ENCODE data around the gene FDXR. TPM values are rescaled to one million over a fixed set of nuclear protein-coding genes. Genes with fewer than 3 reads are reported as not detected.

FDXR gene
- polyA plus RNA-seq, 3 donors: 5.9 to 7.2 (median 6.6) TPM

DNA sequence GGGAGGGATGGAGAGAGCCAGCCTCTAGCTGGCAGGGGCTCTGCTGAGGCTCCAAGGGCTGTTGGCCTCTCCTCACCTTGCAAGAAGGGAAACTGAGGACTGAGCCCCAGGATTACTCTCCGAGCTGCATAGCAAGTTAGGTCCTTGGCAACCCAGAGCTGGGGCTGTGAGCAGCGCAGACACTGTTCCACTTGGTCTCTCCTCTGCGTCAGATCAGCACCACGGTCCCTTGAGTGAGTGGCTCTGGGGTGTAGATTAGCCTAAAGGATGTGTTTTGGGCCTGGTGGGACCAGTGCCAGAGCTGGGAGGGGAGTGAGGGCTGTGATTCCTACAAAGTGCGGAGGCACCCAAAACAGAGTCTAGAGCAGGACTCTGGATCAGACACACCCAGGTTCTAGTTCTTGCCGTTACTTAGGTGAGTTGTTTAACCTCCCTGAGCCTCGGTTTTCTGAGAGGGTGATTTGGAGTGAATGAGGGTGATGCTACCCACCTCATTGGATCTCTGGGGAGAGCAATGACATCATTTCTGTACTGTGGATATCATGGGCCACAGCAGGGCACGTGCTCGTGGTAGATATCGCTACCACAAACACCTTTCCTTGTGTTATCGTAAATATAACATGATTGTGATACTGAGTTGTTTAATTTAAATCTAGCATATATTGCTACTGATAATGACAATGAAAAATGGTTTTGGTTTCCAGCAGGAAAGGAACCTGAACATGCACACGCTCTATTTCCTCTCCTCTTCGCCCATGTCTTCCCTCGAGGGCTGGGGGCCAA is 28.8 kb upstream of the FDXR start:
- DNase-seq (ENCODE audit: low read depth in 3 of 3, low spot score in 2 of 3): no peak

DNA sequence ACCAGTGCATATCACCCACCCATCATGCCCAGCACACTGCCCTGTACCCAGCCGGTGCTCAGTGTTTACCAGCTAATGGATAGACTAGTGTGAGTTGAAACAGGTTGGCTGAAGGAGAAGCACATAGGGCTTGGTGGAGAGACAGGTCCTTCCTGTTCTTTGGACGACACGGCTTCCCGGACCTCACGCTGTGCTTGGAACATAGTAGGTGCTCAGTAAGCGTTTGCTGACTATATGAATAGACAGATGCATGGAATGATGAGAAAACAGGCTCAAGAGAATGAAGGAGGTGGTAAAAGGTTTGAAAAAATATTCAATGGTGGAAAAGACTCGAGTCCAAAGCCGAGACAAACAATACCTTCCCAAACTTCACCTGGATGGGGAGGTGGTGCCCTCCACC is 27.4 kb upstream of the FDXR start:
- no peak for DNase-seq (ENCODE audit: low read depth in 3 of 3, low spot score in 2 of 3)

DNA sequence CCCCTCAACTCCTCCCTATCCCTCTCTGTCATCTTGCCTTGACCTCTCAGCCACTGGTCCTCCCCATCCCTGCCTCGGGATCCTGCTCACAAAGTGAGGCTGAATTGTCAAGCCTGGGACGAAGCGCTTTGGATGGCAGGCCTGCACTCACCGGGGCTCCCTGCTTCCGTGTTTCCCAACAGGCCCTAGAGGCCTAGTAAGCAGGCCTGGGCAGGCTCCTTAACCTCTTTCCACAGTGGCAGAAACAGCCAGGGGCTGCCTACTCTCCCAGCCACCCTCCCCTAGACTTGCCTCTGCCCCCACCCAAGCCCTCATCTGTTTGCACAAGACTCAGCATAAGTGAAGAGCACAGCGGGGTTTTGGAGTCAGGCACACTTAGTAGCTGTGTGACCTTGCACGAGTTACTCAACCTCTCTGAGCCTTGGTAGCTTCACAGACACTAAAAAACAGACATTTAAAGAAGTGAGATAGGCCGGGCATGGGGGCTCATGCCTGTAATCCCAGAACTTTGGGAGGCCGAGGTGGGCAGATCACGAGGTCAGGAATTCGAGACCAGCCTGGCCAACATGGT is 25.7 kb upstream of the FDXR start:
- DNase-seq (ENCODE audit: low read depth in 3 of 3, low spot score in 2 of 3): no peak

DNA sequence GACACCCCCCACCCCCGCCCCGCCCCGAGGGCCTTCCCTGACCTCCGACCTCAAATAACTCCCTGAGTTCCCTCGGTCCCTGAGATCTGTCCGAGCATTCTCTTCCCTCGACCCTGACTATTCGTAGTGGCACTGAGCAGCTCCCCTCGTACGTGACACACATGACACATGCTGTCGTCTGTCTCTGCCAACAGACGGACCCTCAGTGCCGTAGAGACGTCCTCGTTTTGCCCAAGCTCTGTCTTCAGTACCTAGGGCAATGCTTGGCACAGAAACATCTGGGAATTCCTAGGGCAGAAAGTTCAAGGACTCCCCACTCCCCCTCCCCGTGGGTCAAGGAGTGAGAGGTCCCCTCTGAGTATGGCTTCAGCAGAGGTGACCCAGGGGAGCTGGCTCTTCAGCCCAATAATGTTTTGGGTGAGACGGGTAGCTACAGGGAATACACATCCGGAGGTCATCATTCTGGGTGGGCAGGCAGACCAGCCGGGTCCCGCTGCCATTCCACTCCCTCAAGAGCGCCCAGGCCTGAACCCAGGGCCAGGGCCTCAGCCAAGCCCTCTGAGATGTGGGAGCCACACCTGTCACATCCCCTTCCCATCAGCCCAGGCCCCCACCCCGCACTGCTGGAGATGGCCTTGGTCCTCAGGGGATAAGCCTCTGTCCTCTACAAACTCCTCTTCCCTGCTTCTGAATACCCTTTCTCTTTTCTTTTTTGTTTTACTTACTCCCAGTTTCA is 21.3 kb upstream of the FDXR start:
- DNase-seq (ENCODE audit: low read depth in 3 of 3, low spot score in 2 of 3): no peak

DNA sequence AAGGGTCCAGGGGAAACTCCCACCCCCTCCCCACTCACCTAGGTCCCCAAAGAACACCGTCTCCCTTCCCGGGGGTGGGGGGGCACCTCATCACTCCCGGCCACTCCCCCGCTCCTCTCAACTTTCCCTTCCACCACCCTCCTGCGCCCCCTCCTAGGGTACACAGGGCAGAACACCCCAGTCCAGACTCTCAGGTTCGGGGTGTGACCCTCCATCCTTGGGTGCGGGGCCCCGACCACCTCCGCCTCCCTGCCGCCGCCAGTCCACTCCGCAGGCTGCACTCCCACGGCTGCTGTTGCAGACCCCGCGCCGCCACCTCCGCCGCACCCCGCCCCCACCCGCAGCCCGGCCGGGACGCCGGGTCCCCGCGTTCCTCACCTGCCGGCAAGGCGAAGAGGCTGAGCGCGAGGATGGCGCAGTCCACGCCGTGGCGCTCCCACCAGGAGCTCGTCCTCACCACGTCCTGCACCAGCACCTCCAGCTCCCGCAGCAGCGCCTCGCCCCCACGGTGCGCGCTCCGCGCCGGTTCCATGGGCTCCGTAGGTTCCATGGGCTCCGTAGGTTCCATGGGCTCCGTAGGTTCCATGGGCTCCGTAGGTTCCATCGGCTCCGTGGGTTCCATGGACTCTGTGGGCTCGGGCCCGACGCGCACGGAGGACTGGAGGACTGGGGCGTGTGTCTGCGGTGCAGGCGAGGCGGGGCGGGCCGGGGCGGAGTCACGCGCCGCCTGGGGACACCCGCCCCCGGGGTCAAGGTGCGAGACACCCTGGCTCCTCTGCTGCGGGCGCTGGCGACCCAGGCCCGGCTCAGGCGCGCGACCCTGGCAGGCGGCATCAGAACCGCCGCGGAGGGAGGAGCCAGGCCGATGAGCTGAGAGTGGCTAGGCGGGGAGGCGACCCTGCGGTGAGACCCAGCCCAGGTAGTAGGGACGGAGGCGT is 20.4 kb upstream of the FDXR start, which contains the start of gene FADS6:
Gene FADS6 (minus strand): TSS at position 660 of the 938 bp plus-strand sequence. CDS start 38 bp downstream, at position 622.
- no peak for DNase-seq (ENCODE audit: low read depth in 3 of 3, low spot score in 2 of 3)

DNA sequence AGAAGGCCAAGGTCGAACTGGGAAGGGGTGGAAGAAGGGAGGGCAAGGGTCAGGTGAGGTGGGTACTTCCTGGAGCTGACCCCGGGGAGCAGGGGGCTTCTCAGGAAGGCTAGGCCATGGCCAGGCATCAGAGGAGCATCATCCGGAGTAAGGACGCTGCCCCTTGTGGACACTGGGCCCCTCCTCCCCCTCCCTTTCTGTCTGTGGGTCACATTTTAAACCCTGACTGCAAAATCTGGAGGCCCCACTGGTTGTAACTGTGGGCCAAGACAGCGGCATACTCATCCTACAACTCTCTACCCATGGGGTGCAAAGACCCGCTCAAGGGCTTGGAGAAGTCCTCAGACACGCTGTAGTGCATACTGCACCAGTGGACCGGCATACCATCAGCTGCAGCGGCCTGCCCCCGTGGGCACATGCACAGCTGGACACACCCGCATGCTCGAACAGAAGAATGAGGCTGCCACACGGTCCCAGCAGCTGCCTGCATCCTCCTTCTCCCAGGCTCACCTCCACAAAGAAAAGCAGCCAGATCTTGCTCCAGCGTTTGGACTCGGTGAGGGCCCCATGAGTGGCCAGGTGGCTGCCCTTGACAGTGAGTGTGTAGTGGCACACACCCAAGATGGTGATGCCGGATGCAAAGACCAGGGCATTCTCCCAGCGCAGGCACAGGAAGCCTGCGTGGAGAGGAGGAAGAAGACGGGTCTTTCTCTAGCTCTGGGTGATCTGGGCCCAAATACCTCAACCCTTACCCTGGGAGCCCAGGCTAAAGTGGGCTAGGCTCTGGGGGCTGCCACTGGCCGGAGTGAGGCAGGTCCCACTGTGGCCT is 19.4 kb upstream of the FDXR start:
- no peak for DNase-seq (ENCODE audit: low read depth in 3 of 3, low spot score in 2 of 3)

DNA sequence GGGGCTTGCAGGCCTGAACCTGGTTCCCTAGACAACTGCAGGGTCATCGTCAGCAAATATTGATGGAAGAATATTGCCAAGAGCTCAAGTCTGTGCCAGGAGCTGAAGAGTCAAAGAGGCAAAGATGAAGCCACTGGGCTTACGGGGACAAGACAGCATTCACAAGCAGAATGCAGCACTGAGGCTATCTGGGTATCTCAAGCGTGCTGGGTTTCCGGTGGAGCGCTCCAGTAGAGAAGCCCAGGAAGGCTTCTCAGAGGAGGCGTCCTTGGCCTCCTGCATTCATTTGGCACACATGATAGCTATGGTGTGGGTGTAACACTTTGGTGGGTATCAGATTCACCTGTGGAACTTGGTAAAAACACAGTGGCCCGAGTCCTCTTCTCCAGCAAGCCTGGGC is 17.8 kb upstream of the FDXR start:
- DNase-seq (ENCODE audit: low read depth in 3 of 3, low spot score in 2 of 3): no peak

DNA sequence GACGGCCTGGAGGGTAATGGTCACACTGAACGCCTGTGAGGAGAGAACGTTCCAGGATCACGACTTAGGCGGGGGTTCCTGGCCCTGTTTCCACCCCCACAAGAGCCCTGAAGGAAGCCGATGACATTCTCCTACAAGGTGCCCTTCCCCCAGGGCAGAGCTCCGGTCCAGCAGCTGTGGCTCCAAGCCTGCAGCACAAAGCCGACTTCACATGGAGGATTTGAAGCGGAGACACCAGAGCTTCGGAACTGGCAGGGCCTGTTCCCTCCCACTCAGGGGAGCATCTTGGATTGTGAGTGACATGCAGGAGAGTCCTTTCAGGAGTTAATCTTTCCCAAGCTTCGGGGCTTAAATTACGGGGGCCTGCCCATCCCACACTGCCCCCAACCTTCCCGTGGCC is 15.7 kb upstream of the FDXR start:
- no peak for DNase-seq (ENCODE audit: low read depth in 3 of 3, low spot score in 2 of 3)

DNA sequence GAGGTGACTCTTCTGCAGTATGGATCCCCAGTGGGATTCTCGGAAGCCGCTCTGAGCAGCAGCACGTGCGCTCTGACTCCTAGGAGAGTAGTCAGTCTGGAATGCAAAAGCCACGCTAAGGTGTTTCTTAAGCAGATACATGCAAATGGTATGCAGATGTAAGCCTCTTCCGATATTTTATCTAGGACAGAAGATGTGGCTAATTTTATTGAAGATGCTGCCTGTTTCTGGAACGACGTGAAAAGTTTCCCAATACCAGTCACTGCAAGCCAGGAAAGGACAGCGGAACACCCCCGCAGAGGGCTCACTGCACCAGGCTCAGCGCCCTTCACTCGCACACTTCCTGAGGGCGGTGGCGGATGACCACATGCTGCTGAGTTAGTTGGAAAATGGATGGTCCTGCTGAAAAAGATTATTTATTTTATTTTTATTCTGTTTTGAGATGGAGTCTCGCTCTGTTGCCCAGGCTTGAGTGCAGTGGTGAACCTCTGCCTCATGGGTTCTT is 10.5 kb upstream of the FDXR start:
- no peak for DNase-seq (ENCODE audit: low read depth in 3 of 3, low spot score in 2 of 3)

DNA sequence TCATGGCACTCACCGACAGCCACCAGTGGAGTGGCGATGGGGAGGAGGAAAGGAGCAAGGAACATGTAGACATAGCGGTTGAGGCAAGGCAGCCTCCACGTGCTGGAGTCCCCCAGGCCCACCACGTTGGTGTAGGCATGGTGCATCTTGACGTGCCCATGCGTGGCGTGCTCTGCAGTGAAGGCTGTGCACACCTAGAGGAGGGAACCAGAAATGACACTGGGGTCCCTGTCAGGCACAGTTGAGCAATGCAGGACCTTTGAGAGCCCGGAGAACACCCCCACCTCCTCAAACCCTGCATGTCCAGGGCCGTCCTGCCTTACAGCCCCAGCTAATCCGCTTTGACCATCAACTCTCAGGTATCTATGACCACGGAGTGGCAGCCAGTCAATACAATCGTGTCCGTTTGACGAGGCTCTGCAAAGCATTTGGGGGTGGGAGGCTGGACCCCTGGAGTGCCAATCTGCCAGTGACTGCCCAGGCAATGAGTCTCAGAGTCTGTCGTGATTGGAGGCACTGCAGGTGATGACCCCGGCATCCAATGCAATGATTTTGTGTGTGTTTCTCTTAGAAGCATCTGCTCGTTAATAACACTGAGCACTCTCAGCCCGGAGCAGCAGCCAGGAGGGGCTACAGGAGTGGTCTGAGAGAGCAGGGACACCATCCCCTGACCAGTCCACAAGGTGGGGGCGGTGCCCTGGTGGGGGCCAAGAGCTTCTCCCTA is 9.9 kb upstream of the FDXR start:
- no peak for DNase-seq (ENCODE audit: low read depth in 3 of 3, low spot score in 2 of 3)

DNA sequence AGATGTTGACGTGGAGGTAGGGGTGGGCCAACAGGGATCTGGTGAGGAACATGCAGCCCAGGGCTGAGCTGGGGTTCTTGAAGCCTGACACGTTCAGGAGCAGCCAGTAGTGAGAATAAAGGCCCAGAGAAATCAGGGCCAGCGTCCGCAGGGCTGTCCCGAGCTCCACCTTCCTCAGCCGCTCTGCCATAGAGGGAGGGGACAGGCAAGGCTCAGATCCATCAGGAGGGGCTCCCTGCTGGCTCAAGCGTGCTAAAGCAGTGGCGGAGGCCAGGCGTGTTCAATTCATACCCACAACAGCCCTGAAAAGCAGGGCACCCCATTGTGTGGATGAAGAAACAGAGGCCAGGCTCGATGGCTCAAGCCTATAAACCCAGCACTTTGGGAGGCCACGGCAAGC is 8.3 kb upstream of the FDXR start:
- DNase-seq (ENCODE audit: low read depth in 3 of 3, low spot score in 2 of 3): no peak

DNA sequence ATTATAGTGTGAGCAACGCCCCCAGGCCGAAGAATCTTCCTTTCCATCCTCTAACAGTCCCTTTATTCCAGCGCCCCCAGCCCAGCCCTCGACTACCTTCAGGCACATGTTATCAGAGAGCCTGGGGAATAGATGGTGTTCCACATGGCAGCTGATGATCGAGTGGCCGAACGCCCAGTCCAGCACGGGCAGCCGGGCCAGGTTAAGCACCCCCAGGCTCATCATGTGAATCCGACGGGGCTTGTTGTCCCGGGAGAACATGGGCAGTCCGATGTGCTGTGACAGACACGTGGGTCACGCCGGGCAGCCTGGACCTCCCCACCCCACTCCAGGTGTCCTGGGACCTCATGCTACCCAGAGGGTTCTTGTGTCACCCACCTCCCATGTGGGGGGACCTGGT is 6.5 kb upstream of the FDXR start:
- no peak for DNase-seq (ENCODE audit: low read depth in 3 of 3, low spot score in 2 of 3)

DNA sequence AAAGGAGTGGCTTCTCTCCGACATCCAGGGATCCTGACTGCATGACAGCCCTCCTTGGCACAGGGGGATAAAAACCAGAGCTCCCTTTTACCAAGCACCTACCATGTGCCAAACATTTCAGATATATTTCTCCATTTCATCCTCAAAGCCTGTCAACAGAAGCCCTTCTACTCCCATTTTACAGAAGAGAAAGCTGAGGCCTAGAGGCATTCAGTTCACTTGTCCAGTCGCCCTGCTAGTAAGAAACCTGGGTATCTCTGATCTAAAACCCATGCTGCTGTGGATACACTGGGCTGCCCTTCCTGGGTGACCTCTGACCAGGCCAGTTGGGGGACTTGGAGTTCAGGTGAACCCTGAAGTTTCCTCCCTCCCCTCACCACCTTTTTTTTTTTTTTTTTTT is 5.9 kb upstream of the FDXR start:
- no peak for DNase-seq (ENCODE audit: low read depth in 3 of 3, low spot score in 2 of 3)

DNA sequence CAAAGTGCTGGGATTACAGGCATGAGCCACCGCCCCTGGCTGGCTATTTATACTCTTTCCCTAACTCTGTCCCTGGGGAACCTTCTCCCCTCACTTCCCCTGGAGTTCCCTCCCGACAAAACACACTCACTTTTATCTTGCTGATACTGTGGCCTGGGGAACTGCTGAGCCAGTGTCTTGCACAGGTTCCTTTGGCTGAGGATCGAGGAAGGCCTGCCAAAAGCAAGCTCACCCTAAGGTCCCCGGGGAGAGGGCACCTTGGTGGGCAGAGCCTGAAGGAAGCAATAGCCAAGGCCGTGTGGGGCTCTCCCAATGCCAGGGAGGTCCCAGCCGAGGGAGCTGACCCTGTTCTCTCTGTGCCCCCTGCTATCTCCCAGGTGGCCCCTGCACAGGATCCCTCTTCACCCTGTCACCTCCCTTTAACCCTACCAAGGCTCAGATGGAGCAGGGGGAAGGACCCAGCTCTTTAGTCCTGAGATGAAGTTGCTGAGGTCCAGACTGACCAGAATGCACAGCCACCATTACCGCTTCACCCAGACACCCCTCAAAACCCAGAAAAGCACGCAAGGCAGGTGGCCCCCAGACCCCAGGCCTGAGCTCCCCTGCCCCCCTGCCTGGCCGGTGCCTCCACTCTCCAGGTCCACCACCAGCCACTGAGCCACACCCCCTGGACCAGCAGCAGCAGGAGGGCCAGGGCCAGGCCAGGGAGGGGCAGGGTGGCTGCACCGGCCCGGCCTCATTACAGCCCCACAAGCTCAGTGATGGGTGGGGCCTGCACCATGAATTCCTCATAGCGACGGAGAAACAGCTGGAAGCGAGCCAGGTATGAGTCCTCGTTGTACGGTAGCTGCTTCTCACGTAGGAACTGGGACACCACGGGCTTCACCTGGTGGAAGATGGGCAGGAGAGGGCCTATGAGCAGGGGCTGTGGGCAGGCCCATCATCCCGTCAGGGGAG is 5.1 kb upstream of the FDXR start:
- no peak for DNase-seq (ENCODE audit: low read depth in 3 of 3, low spot score in 2 of 3)

DNA sequence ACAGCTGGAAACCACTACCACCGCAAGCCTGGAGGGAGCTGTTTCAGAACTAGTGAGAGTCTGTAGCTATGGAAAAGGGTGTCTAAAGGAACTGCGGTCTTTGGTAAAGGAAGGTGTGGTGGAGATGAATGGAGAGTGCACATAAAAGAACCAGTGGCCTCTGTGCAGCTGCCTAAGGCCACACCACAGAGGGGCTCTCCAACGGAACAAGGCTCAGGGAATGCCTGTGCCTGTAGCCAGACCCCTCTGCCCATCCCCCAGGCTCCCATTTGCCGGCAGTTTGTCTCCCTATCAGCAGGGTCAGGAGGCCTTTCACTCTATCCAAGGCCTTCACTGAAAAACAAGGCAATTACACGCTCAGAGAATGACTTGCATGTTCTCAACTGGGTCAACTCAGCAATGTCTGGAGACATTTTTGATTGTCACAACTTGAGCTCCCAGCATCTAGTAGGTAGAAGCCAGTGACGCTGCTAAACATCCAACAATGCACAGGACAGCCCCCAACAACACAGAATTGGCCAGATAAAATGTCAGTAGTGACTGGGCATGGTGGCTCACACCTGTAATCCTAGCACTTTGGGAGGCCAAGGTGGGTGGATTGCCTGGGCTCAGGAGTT is 3.3 kb upstream of the FDXR start:
- no peak for DNase-seq (ENCODE audit: low read depth in 3 of 3, low spot score in 2 of 3)

DNA sequence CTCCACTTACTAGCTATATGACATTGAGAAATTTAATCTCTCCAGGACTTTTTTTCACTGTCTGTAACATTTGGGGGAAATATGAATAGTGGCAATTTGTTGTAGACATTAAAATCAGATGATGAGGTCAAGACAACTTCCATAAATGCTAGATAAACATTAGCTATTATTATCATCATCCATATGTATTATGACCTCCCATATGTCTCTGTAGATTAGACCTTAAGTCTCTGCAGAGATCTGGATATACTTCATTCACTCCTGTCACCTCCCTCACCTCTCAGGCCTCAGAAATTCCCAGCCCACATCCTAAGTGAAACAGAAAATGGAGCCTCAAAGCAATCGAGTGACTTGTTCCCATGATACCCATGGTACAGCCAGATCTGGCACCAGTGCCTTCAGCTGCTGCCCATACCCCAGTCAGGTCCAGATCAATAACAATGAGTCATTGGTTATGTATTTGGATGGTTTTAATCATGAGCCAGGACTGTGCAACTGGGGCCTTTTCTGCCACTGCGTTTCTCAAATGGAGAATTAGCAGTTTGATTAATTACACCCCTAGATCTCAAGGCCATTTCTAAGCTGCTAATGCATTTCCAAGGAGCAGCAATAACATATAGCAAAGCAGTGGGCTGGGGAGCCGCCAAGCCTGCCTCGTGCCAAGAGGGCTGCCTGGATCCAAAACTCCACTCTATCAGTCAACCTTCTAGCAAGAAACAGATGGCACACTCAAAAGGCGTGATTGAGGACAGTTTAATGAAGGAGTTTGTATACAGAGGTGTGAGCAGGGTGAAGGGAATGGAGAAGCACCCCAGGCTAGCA is 2.6 kb upstream of the FDXR start:
- DNase-seq (ENCODE audit: low read depth in 3 of 3, low spot score in 2 of 3): no peak

DNA sequence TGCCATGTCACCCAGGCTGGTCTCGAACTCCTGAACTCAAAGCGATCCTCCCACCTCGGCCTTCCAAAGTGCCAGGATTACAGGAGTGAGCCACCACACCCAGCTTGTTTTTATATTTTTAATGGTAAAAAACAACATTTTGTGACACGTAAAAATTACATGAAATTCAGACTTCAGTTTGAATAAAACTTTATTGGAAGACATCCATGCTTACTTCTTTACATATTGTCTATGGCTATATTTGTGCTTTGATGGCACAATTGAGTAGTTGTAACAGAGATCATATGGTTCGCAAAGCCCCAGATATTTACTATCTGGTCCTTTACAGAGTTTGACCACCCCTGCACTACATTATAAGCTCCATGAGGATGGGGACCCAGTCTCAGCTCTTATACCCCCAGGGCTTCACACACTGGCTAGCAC is 1.8 kb upstream of the FDXR start:
- DNase-seq (ENCODE audit: low read depth in 3 of 3, low spot score in 2 of 3): no peak
